ENCODE data around the gene TRUB2.

The TRUB2 gene

GRCh38 chr9:128271112-128271511, 51.1 kb downstream of the TRUB2 start:
- no peak for DNase-seq (ENCODE audit: low read depth)

- DNase-seq (ENCODE audit: low read depth) = no peak
Observed at GRCh38 chr9:128266868-128267590, 55.2 kb downstream of the TRUB2 start.

- no peak for DNase-seq (ENCODE audit: low read depth)
Observed at GRCh38 chr9:128265348-128265847, 56.8 kb downstream of the TRUB2 start.

GRCh38 chr9:128262687-128263086, 59.6 kb downstream of the TRUB2 start:
- no peak for DNase-seq (ENCODE audit: low read depth)

GRCh38 chr9:128260340-128260739, 61.9 kb downstream of the TRUB2 start:
- DNase-seq (ENCODE audit: low read depth) = no peak

- DNase-seq (ENCODE audit: low read depth) = no peak
Observed at GRCh38 chr9:128259156-128259555, 63.1 kb downstream of the TRUB2 start.

- DNase-seq (ENCODE audit: low read depth) = no peak
Observed at GRCh38 chr9:128258326-128258725, 63.9 kb downstream of the TRUB2 start.

- no peak for DNase-seq (ENCODE audit: low read depth)
Observed at GRCh38 chr9:128257907-128258306, 64.3 kb downstream of the TRUB2 start.

- DNase-seq (ENCODE audit: low read depth) = no peak
Observed at GRCh38 chr9:128257086-128257825, 65.0 kb downstream of the TRUB2 start.

All from ELR (cell line).